Measurements from ENCODE around the gene SLC51B.

DNA sequence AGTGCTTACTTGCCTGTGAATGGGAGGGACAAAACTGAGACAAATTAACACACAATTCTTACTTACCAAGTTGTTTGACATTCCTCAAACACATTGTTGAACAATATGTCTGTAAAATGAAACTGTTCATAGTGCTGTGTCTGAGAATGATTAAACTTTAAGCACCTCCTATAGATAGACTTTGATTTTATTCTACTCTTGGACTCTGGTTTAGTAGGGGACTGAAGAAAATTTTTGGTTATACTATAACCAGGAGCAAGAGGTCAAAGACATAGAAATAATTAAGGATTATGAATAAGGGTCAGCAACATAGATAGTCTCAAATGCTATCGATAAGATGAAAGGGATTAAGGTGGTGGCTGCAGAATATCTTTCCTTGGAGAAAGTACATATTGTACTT lies 7.9 kb upstream of the SLC51B start:
- TF ChIP-seq, protein P1, sequence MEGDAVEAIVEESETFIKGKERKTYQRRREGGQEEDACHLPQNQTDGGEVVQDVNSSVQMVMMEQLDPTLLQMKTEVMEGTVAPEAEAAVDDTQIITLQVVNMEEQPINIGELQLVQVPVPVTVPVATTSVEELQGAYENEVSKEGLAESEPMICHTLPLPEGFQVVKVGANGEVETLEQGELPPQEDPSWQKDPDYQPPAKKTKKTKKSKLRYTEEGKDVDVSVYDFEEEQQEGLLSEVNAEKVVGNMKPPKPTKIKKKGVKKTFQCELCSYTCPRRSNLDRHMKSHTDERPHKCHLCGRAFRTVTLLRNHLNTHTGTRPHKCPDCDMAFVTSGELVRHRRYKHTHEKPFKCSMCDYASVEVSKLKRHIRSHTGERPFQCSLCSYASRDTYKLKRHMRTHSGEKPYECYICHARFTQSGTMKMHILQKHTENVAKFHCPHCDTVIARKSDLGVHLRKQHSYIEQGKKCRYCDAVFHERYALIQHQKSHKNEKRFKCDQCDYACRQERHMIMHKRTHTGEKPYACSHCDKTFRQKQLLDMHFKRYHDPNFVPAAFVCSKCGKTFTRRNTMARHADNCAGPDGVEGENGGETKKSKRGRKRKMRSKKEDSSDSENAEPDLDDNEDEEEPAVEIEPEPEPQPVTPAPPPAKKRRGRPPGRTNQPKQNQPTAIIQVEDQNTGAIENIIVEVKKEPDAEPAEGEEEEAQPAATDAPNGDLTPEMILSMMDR (conservative IDR thresholded peaks at IDR 0.05; ENCODE audit: low read length): no peak
- TF ChIP-seq EZH2phosphoT487 (IDR thresholded peaks at IDR 0.05; ENCODE audit: borderline replicate concordance): no peak
